KBM-7 (cell line): ENCODE data around the gene GOLGA6L10.
"Not testable (repeated sequence)": the region's sequence is repeated elsewhere in the genome, so short reads cannot be mapped to it uniquely, and the experiment has no call there.

Experiments
- DNase-seq: peaks from one replicate; pipeline ENCODE4 v3.0.0-alpha.2; 2015
- in situ Hi-C: fragments of 300-500 bp; cut with MboI; formaldehyde crosslinking; loops from 2 replicates; pipeline ENCODE4 v1.14.3; 2020; ENCODE audit warnings: low sequenced_read_pairs, low pct_unique_long_range_greater_than_20kb, mixed read lengths

Gene GOLGA6L10

GRCh38 chr15:82349375-82349774 lies at the start of gene GOLGA6L10:
Gene GOLGA6L10 (minus strand): TSS chr15:82349475. CDS start chr15:82349375, 100 bp downstream.
- DNase-seq, in situ Hi-C loops: not testable (repeated sequence)

- no peak for DNase-seq
- in situ Hi-C loops = no loop called here
Measured at GRCh38 chr15:82398785-82399184, 49.5 kb upstream of the GOLGA6L10 start.

GRCh38 chr15:82397817-82398216 lies 48.5 kb upstream of the GOLGA6L10 start:
- in situ Hi-C loops = no loop called here

GRCh38 chr15:82395788-82396187 lies 46.5 kb upstream of the GOLGA6L10 start:
- in situ Hi-C loops, DNase-seq: not testable (repeated sequence)

More at GRCh38 chr15:82397817-82398216, 48.5 kb upstream of the GOLGA6L10 start:
- no peak for DNase-seq

GRCh38 chr15:82393671-82394070 lies 44.4 kb upstream of the GOLGA6L10 start:
- in situ Hi-C loops = no loop called here
- DNase-seq = no peak

GRCh38 chr15:82392077-82392476 lies 42.8 kb upstream of the GOLGA6L10 start:
- in situ Hi-C loops = not testable (repeated sequence)

GRCh38 chr15:82390152-82390551 lies 40.9 kb upstream of the GOLGA6L10 start:
- in situ Hi-C loops, DNase-seq: not testable (repeated sequence)

More at GRCh38 chr15:82392077-82392476, 42.8 kb upstream of the GOLGA6L10 start:
- DNase-seq = not testable (repeated sequence)

- DNase-seq, in situ Hi-C loops: not testable (repeated sequence)
Measured at GRCh38 chr15:82387209-82387608, 37.9 kb upstream of the GOLGA6L10 start.

GRCh38 chr15:82381330-82381955 lies 32.2 kb upstream of the GOLGA6L10 start:
- DNase-seq, in situ Hi-C loops: not testable (repeated sequence)

GRCh38 chr15:82379552-82379951 lies 30.3 kb upstream of the GOLGA6L10 start:
- in situ Hi-C loops, DNase-seq: not testable (repeated sequence)

- in situ Hi-C loops, DNase-seq: not testable (repeated sequence)
Measured at GRCh38 chr15:82373661-82374060, 24.4 kb upstream of the GOLGA6L10 start.

- no peak for DNase-seq
- in situ Hi-C loops = no loop called here
Measured at GRCh38 chr15:82371656-82372055, 22.4 kb upstream of the GOLGA6L10 start.

GRCh38 chr15:82367790-82368189 lies 18.5 kb upstream of the GOLGA6L10 start:
- DNase-seq, in situ Hi-C loops: not testable (repeated sequence)

- DNase-seq, in situ Hi-C loops: not testable (repeated sequence)
Measured at GRCh38 chr15:82365692-82366323, 16.5 kb upstream of the GOLGA6L10 start.

GRCh38 chr15:82364548-82364947 lies 15.3 kb upstream of the GOLGA6L10 start:
- in situ Hi-C loops, DNase-seq: not testable (repeated sequence)

GRCh38 chr15:82362790-82363189 lies 13.5 kb upstream of the GOLGA6L10 start:
- in situ Hi-C loops, DNase-seq: not testable (repeated sequence)

- DNase-seq, in situ Hi-C loops: not testable (repeated sequence)
Measured at GRCh38 chr15:82360618-82361017, 11.3 kb upstream of the GOLGA6L10 start.

- DNase-seq, in situ Hi-C loops: not testable (repeated sequence)
Measured at GRCh38 chr15:82355055-82355454, 5.8 kb upstream of the GOLGA6L10 start.

GRCh38 chr15:82354546-82354945 lies 5.3 kb upstream of the GOLGA6L10 start:
- DNase-seq, in situ Hi-C loops: not testable (repeated sequence)

- DNase-seq, in situ Hi-C loops: not testable (repeated sequence)
Measured at GRCh38 chr15:82347645-82348044, 1.6 kb downstream of the GOLGA6L10 start.
